HG02642 (cell line): ENCODE measurements around the gene MSL2.
A peak's percentile ranks its signal among the peaks of the same experiment; 100 is the strongest.
"Not testable (repeated sequence)": the region's sequence is repeated elsewhere in the genome, so short reads cannot be mapped to it uniquely, and the experiment has no call there.

ENCODE experiments used
- ATAC-seq: cut with Tn5 transposase; IDR thresholded peaks from one replicate; pipeline ENCODE4 v1.9.1; 2021; ENCODE audit warnings: mild to moderate bottlenecking; ENCODE audit not compliant: unreplicated experiment, poor library complexity

MSL2 gene, protein sequence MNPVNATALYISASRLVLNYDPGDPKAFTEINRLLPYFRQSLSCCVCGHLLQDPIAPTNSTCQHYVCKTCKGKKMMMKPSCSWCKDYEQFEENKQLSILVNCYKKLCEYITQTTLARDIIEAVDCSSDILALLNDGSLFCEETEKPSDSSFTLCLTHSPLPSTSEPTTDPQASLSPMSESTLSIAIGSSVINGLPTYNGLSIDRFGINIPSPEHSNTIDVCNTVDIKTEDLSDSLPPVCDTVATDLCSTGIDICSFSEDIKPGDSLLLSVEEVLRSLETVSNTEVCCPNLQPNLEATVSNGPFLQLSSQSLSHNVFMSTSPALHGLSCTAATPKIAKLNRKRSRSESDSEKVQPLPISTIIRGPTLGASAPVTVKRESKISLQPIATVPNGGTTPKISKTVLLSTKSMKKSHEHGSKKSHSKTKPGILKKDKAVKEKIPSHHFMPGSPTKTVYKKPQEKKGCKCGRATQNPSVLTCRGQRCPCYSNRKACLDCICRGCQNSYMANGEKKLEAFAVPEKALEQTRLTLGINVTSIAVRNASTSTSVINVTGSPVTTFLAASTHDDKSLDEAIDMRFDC

DNA sequence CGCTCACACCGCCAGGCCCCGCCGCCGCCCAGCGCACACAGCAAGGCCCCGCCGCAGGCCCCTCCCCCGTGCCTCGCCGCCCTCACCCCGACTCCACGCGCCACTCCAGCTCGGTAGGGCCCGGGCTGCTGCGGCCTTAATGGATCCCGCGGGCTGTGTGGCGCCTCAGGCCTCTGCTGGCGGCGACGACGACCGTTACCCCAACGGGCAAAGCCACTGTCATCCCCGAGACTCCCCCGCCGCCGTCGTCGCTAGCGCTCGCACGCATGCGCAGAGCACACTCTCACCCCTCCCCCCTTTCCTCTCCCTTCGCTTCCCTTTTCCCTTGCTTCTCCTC, at the start of gene MSL2:
MSL2 (minus strand) TSS at position 272 of the 337 bp plus-strand sequence. CDS start 1,222 bp downstream, outside the sequence.
- peak; percentile 38 for ATAC-seq

DNA sequence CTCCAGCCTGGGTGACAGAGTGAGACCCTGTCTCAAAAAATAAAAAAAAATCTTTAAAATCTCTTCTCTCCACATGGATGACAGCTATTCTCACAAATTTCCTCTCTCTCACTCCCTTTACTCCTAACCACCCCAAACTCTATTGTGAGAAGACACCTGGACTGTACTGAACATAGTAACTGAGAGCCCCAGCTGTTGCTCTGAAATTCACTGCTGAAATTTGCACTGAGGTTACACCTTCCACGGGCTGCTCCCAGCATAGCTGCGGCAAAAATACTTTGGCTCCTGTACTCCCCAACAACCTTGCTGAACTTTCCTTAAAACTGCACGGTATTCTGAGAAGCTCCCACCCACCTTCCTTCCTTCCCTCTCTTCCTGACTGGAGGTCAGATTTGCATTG, 49.6 kb upstream of the MSL2 start:
- ATAC-seq: no peak

DNA sequence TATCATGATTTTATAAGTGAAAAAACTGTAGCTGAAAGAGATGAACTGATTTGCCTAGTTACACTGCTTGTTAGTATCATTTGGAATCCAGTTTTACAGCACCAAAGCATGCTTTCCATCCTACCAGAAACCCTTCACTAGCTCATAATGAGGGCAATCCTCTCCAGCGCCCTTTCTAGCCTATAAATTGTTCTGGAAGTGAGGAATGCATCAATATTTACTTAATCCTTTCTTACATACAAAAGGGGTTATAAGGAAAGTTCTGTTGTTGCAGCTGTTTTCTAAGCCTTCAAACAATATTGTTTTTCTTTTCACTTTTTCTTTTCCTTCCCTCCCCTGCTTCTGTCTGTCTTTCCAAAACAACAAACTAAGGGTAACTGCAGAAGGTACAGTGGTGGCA, 43.0 kb upstream of the MSL2 start:
- no peak for ATAC-seq

DNA sequence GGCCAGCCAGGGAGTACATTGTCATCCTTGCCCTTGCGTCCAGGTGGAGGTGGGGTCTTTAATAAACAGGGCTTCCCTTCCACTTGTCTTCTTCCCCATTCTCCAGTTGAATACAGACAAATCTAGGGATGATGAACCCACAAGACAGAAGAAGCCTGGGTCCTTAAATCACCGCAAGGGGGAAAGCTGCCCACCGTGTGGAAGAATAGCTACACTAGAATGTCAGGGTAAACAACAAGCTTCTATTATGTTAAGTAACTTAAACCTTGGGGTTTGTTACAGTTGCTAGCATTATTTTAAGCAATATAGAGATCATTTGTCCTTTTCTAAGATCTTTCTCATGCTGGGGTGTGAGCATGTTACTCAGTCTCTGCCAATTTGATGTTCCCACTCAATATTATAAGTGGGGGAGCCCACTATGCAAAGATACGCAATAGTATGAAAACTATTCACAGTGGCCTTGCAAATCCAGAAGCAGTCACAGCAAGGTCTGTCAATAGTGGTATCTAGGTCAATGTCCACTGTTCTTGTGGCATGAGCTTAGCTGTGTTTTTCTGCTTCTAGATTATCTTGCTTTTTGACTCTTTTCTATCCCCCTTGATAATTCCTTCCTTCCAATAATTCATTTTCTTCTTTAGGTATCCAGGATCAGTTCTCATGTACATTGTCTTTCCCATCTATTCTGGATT, 42.0 kb upstream of the MSL2 start:
- no peak for ATAC-seq

DNA sequence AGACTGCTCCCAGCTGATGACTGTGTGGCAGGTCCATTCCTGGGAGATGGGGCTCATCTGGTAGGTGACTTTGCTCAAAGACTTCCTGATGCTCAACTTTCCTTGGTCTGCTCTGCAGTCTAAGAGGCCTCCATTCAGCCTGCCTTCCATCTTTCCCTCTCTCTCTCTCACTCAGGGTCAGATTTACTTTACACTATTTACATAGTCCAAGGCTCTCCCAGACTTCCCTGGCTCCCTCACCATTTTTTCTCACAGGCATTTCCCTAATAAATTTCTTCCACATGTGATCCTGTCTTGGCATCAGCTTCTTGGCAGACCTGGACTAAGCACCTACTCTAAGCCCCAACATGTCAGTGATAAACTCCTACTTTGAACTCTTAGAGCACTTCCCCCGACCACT, 41.0 kb upstream of the MSL2 start:
- no peak for ATAC-seq

DNA sequence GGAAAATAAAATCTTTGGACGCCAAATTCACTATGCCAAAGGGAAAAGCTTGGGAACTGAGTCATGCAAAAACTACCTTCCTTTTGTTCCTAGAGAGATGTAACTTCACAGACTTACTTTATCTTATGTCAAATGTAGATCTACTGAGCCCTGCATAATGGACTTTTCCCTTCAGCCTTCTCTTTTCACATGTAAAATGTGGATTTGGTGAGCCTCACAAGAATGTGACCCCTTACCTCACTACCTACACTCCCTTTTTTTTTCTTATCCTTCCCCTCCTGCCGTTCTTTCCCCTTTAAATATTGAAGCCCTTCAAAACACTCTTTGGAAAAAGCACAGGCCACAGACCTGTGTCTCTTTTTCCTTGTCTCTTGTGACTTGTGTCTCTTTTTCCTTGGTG, 40.0 kb upstream of the MSL2 start:
- no peak for ATAC-seq

DNA sequence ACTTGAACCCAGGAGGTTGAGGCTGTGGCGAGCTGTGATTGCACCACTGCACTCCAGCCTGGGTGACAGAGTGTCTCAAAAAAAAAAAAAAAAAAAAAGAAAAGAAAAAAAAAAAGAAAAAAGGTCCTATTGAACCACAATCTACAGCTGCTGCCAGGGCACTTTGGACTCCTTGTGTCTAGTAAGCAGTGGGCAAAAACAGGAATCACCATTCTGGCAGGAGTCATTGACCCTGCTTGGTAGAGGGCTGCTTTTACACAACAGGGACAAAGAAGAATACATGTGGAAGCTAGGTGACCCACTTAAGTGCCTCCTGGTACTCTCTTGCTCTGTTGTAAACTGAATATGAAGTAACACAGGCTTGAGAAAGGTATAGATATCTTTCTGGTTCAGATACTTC, 39.4 kb upstream of the MSL2 start:
- ATAC-seq: no peak

DNA sequence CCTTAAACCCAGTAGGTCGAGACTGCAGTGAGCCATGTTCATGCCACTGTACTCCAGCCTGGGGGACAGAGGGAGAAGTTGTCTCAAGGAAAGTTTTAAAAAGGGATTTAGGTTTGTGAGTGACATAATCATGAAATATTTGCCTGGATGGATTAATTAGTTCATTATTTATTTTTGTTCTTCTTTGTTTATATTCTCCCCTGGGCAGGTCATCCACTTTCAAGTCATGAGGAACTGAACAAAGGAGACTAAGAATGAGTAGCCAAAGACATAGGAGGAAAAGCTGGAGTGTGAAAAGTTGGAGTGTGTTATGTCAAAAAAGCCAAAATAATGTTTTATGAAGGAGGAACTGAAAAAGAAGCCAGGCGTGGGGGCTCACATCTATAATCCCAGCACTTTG, 36.3 kb upstream of the MSL2 start:
- ATAC-seq: no peak

DNA sequence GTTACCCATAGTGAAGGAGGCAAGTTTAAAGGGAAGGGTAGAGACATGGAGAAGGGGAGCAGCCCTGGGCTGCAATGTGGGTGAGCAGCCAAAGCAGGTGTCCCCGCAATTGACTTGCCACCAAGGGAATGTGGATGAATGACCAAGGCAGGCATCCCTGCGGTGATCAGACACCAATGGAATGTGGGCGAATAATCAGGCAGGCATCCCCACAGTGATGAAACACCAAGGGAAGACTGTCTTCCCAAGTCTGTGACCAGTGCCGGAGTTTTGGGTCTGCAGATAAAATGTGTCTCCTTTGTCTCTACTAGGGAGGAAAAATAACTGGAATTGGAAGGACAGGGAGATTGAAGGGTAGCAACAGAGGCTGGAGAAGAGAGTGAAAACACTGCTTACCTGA, 26.6 kb upstream of the MSL2 start:
- ATAC-seq: not testable (repeated sequence)

DNA sequence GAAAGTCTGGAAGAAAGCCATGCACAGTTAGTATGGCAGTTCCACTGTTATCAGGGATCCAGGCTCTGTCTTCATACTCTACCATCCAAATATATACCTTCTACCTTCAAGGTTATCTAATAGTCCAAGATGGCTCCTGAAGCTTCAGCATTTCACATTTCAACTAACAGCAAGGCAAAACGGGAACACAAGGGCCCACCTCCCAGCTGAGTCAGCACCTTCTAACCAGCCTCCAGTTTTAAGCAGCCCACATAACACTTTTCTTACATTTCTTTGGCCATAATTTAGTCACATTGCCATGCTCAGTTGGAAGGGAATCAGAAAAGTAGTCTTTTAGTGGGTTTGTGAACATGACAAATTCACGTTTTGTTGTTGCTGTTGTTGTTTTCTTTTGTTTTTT, 15.4 kb upstream of the MSL2 start:
- no peak for ATAC-seq

DNA sequence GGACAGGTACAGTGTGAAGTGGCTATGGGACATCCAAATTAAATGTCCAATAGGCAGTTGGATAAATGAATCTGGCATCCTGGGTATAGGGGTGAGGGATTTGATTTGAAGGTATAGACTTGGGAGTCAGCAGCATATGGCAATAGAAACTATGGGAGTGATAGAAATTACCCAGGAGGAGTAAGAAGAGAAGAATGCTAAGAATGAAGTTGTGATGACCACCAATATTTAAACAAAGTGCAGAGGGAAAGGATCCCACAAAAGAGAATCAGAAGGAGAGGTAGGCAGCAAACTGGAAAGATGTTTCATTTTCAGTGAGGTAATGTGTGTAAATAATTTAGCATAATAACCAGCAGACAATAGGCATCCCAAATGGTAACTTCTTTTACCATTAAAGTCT, 13.8 kb upstream of the MSL2 start:
- ATAC-seq: no peak

DNA sequence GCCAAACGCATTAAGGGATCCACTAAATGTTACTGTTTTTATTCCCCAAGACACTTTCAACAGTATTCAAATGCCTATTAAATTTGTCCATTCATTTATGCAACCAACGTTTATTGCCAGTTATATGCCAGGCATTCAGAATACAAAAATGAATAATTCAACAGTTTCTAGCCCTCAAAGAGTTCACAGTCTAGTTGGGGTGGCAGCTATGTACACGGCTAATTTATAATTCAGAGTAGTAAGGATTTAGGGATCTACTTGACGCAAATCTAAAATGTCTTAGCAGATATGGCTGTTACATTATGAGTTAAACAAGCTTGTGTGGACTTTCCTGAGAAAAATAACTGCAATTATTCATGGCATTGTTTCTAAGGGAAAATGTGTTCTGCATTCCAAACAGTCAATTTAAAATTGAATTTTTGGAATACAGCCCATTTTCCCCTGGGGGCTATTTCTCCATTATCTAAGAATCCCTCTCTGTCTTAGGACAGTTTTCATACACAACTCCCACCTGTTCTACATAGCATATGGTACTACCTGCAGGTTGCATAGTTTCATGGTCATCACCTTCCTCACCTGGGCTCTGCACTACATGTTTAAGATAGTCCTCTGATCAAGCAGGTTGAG, 11.5 kb upstream of the MSL2 start:
- no peak for ATAC-seq

DNA sequence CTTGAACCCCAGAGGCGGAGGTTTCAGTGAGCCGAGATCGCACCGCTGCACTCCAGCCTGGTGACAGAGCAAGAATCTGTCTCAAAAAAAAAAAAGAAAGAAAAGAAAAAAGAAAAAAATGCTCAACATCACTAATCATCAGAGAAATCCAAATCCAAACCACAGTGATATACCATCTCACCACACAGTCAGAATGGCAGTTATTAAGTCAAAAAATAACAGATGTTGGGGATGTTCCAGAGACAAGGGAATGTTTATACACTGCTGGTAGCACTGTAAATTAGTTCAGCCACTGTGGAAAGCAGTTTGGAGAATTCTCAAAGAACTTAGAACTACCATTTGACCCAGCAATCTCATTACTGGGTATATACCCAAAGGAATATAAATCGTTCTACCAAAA, 3.1 kb upstream of the MSL2 start:
- ATAC-seq: not testable (repeated sequence)

DNA sequence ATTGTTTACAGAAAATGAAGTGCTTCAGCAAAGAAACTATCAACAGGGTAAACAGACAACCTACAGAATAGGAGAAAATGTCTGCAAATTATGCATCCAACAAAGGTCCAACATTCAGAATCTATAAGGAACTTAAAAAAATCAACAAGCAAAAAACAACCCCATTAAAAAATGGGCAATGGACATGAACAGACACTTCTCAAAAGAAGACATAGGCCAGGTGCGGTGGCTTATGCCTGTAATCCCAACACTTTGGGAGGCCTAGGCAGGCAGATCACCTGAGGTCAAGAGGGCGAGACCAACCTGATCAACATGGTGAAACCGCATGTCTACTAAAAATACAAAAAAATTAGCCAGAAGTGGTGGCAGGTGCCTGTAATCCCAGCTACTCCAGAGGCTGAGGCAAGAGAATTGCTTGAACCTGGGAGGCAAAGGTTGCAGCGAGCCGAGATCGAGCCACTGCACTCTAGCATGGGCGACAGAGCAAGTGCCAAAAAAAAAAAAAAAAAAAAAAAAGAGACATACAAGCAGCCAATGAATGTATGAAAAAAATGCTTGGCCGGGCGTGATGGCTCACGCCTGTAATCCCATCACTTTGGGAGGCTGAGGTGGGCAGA, 2.4 kb upstream of the MSL2 start:
- not testable (repeated sequence) for ATAC-seq

DNA sequence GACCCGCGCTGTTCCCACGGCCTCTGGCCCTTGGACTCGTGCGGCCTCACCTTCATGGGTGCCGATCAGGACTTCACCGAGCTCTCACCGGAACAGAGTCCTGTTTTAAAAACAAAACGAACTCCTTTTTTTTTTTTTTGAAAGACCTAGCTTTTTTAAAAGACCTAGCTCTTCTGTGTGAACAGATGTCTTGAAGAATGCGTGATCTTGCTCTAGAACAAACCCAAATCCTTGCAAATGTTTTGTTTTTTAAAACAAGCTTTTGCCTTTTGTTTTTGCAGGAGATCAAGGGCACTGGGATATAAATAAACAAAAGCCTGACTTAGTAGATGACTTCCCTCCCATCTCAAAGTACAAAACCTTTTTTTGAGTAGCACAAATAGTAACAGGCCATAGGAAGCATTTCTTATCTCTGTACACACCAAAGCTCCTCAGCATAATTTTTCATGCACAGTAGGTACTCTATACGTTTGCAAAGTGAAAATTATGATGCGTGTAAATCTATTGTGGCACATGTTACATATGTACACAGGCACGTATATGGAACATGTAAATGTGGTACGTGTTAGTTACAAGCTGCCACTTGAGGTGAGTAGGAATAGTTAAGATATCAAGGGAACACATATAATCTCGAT, 1.1 kb upstream of the MSL2 start:
- ATAC-seq: no peak

DNA sequence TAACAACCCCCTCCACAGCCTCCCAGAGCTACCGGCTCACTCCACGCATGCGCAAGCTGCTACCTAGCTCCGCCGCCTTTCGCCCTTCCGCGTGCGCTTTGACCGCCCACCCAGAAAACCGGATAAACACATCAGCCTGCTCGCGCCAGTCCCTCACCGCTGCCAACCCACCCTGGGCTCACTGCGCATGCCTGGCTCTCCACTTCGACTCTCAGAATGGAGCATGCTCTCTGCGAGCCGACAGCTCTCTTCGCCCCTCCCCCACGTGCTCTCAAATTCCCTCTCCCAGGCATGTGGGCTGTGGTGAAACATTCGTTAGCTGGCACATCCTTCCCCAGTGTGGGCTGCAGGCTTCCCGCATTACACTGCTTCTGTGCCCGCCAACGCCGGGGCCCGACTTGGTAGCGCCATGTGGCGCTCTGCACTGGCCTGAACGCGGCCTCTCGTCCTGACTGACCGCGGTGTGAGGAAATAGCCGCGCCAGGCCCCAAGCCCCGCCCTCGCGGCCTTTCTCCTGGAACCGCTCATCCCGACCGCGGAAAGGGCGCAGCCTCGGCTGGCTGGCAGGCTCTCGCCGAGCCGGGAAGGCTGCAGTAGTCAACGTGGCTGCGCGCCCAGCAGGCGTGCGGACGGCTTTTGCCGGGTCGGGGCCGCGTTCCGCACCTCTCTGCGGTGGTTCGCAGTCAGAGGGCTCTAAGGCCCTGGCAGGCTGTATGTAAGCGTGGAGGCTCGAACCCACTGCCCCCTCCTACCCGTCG, 445 bp upstream of the MSL2 start:
- peak; percentile 71 for ATAC-seq

DNA sequence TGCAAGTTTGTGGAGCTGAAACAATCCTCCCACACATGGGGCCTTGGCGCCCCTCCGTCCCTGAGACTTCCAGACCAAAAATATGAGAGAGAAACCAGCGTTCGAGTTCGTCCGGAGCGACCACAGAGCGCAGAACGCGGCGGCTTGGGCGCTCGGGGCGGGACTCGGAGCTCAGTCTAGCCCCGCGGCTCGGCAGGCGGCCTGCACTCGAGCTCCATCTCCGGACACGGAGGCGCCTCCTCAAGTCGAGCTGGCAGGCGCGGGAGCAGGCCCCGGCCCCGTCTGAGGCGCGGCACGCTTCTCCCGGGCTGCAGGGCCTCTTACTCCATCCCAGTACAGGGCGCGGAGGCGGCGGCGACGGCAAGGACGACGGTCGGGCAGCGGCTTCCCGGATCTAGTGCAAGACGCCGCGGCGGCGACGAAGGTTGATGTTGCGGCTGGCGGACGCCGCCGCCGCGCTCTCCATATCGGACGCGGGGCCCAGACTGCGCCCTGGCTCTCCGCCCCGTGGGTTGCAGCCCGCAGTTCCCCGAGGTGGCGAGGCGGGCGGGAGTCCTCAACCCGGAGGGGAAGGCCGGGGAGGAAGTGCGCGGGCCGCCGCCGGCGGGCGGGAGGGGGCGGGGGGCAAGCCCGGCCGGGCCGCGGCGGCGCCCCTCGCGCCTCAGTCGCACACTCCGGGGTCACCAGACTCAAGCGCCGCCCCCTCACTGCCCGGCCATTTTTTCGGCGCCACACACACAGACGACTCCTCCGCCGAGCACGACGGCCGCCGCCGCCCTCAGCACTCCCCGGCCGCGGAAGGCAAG, 674 bp downstream of the MSL2 start:
- ATAC-seq: peak; percentile 37

DNA sequence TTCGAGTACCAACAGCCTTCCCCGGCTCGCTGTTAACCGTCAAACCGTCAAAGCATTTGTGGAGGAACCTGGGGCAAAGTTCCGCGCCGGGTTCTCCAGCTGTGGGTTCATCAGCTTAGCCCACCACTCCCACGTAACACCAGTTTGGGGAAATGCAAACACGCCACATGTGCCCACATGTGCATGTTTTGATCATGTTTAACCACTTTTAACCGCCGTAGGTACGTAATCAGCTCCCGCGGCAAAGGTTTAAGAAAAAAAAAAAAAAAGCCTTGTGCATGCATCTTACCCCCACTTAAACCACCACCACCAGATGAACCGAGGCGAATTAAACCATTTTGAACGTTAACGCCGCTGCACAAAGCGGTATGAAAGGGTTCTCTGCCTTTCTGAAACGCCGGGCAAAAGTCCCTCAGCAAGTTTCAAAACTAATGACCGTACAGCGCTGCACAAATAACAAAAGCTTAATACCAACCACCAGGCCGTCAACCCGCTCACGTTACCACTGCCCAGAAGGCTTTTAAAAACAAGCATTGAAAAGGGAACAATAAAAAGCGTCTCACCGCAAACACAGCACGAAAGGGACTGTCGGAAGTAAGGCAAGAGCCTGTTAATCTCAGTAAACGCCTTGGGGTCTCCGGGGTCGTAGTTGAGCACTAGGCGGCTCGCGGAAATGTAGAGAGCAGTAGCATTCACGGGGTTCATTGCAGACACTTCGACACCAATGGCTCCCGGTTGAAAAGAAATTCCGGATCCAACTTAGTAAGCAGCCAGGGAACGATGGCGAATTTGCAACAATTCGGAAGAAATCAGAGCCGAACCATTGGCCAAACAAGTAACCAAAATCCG, 1.5 kb downstream of the MSL2 start:
- no peak for ATAC-seq
